SU-DHL-6 (cell line): Measurements from ENCODE around the gene RAD51B.

Source experiments
- H2AFZ ChIP-seq: fragments of 200-600 bp; sonication (generic); 2 replicates; pipeline ENCODE4 v1.6.1; 2014; ENCODE audit warnings: low read depth, mild to moderate bottlenecking, moderate library complexity, mixed read lengths, antibody characterized with exemption, low read length; ENCODE audit not compliant: severe bottlenecking
- H3F3A ChIP-seq: fragments of 200-600 bp; shearing (Covaris generic); 2 replicates; pipeline ENCODE4 v1.6.0; 2016; ENCODE audit warnings: antibody characterized with exemption, mild to moderate bottlenecking; ENCODE audit not compliant: insufficient read depth
- H3K27ac ChIP-seq: fragments of 200-600 bp; sonication (generic); 2 replicates; pipeline ENCODE4 v1.5.1; 2016; ENCODE audit warnings: low read depth, mild to moderate bottlenecking, low read length, moderate library complexity, mixed read lengths
- H3K27me3 ChIP-seq: fragments of 200-600 bp; sonication (generic), shearing (Covaris generic); 2 replicates; pipeline ENCODE4 v1.6.0; 2014; ENCODE audit warnings: mild to moderate bottlenecking, low read length
- H3K36me3 ChIP-seq: fragments of 200-600 bp; sonication (generic); 2 replicates; pipeline ENCODE4 v1.6.1; 2014; ENCODE audit warnings: mild to moderate bottlenecking, low read length, mixed read lengths
- H3K4me2 ChIP-seq: fragments of 300-600, 200-600 bp; shearing (Covaris generic), sonication (generic); 2 replicates; pipeline ENCODE4 v1.6.0; 2014; ENCODE audit warnings: low read length, low read depth, mild to moderate bottlenecking; ENCODE audit not compliant: poor library complexity, severe bottlenecking
- H3K4me3 ChIP-seq: fragments of 200-600 bp; sonication (generic); 2 replicates; pipeline ENCODE4 v1.5.1; 2014; ENCODE audit warnings: antibody characterized with exemption, low read length, mild to moderate bottlenecking, mixed read lengths; ENCODE audit not compliant: insufficient read depth, poor library complexity, severe bottlenecking
- H3K79me2 ChIP-seq: fragments of 200-600 bp; sonication (generic); 2 replicates; pipeline ENCODE4 v1.6.1; 2014; ENCODE audit warnings: mild to moderate bottlenecking, low read length, moderate library complexity; ENCODE audit not compliant: insufficient read depth
- H3K9ac ChIP-seq: fragments of 200-600 bp; sonication (generic); 2 replicates; pipeline ENCODE4 v1.7.0; 2014; ENCODE audit warnings: mild to moderate bottlenecking, low read length
- H3K9me2 ChIP-seq: fragments of 200-600 bp; sonication (generic); replicated peaks from 2 replicates; pipeline ENCODE4 v1.6.1; 2014; ENCODE audit warnings: low read length; ENCODE audit not compliant: insufficient read depth
- H3K9me3 ChIP-seq: fragments of 200-600 bp; sonication (generic); 2 replicates; pipeline ENCODE4 v1.6.1; 2014; ENCODE audit warnings: low read length, mixed read lengths; ENCODE audit not compliant: insufficient read depth
- H4K20me1 ChIP-seq: fragments of 200-600 bp; sonication (generic); 2 replicates; pipeline ENCODE4 v1.6.1; 2014; ENCODE audit warnings: low read depth, mild to moderate bottlenecking, antibody characterized with exemption, low read length, moderate library complexity, mixed read lengths
- EZH2phosphoT487 ChIP-seq: fragments of 200-600 bp; sonication (generic), shearing (Covaris generic); conservative IDR thresholded peaks from 2 replicates; pipeline ENCODE4 v1.6.1; 2018; ENCODE audit warnings: mild to moderate bottlenecking, antibody characterized with exemption, low read length, moderate library complexity, mixed read lengths
- TF ChIP-seq, protein P1 (sequence below): fragments of 200-600 bp; sonication (generic); IDR thresholded peaks from one replicate; pipeline ENCODE4 v1.5.1; 2017; ENCODE audit warnings: antibody characterized with exemption, mild to moderate bottlenecking, low read length, moderate library complexity; ENCODE audit not compliant: insufficient read depth, poor library complexity, severe bottlenecking

Gene RAD51B

DNA sequence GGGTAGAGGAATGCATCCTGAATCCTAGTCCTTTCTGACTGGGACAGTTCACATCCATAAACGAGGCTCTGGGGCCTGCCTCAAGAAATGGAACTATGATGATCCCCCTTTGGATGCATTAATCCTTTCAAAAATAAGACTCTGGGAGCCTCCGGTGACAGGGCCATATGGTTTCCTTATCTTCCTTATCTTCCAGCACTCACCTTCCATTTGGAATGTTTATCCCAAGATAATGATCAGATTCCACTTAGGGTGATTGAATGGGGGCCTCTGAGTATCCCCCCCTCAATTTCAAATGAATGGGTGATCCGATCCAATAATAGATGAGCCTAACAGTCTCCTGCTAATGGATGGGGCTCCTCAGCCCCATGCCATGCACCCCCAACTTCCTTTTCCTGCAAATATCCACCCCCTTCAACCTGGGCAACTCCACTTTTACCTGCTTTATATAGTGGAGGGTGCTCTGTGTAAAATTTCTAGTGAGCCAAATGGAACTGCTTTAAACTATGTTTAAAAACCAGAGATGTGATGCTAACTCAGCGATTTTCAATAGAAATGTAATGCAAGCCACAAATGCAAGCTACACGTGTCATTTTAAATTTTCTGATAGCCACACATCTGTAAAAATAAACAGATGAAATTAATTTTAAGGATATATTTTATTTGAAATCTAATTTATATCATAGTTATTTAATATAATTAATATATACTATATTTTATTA lies 815.5 kb downstream of the RAD51B start:
- Histone ChIP-seq H3K4me2 (no peak overlapping the region), H3K4me3 (no peak overlapping the region)

DNA sequence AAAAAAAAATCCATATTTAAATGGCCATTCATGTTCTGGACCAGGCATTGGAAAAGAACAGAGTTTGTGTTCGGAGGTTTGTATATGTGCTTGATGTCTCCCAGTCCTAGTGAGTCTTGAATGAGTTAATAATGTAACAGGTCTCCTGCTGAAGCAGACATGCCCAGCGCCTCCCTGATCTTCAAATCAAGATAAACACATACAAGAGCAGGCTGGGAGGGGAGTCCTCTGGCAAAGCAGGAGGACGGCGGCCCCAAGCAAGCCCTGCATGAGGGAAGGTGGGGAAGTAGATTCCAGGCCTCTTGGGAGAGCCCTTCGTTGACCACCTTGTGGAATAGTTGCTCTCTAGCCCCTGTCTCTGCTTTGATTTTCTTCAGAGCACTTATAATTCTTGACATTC lies 817.0 kb downstream of the RAD51B start:
- Histone ChIP-seq H3K36me3 (0 out of 2 replicates have a peak, but pooled peaks cover under 1% of the 10 kb centered on the region), H3K9me3 (peaks cover 3% of the 10 kb centered on the region; the same call in 1 of the 2 replicates), H3K4me2 (no peak overlapping the region), H3F3A (no peaks in the 10 kb centered on the region), H3K9ac (no peak overlapping the region), H3K27me3 (no peaks in the 10 kb centered on the region), H2AFZ (no peak overlapping the region), H4K20me1 (no peaks in the 10 kb centered on the region), H3K27ac (no peak overlapping the region), H3K4me3 (no peak overlapping the region), H3K79me2 (no peaks in the 10 kb centered on the region), H3K9me2 (no peaks in the 10 kb centered on the region)
- TF ChIP-seq, protein P1, sequence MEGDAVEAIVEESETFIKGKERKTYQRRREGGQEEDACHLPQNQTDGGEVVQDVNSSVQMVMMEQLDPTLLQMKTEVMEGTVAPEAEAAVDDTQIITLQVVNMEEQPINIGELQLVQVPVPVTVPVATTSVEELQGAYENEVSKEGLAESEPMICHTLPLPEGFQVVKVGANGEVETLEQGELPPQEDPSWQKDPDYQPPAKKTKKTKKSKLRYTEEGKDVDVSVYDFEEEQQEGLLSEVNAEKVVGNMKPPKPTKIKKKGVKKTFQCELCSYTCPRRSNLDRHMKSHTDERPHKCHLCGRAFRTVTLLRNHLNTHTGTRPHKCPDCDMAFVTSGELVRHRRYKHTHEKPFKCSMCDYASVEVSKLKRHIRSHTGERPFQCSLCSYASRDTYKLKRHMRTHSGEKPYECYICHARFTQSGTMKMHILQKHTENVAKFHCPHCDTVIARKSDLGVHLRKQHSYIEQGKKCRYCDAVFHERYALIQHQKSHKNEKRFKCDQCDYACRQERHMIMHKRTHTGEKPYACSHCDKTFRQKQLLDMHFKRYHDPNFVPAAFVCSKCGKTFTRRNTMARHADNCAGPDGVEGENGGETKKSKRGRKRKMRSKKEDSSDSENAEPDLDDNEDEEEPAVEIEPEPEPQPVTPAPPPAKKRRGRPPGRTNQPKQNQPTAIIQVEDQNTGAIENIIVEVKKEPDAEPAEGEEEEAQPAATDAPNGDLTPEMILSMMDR, result no peak
- no peak for TF ChIP-seq EZH2phosphoT487

More for the DNA sequence above, 815.5 kb downstream of the RAD51B start:
- H3K27me3 ChIP-seq, result no peaks in the 10 kb centered on the region
- no peaks in the 10 kb centered on the region for H3F3A ChIP-seq
- H3K79me2 ChIP-seq, result no peaks in the 10 kb centered on the region
- no peaks in the 10 kb centered on the region for H4K20me1 ChIP-seq
- H3K9me2 ChIP-seq, result no peaks in the 10 kb centered on the region
- H3K9ac ChIP-seq, result no peak overlapping the region
- no peak overlapping the region for H2AFZ ChIP-seq
- H3K27ac ChIP-seq, result no peak overlapping the region
- H3K9me3 ChIP-seq, result no peaks in the 10 kb centered on the region
- H3K36me3 ChIP-seq, result no peaks in the 10 kb centered on the region
- TF ChIP-seq, protein P1, result no peak
- TF ChIP-seq EZH2phosphoT487, result no peak

DNA sequence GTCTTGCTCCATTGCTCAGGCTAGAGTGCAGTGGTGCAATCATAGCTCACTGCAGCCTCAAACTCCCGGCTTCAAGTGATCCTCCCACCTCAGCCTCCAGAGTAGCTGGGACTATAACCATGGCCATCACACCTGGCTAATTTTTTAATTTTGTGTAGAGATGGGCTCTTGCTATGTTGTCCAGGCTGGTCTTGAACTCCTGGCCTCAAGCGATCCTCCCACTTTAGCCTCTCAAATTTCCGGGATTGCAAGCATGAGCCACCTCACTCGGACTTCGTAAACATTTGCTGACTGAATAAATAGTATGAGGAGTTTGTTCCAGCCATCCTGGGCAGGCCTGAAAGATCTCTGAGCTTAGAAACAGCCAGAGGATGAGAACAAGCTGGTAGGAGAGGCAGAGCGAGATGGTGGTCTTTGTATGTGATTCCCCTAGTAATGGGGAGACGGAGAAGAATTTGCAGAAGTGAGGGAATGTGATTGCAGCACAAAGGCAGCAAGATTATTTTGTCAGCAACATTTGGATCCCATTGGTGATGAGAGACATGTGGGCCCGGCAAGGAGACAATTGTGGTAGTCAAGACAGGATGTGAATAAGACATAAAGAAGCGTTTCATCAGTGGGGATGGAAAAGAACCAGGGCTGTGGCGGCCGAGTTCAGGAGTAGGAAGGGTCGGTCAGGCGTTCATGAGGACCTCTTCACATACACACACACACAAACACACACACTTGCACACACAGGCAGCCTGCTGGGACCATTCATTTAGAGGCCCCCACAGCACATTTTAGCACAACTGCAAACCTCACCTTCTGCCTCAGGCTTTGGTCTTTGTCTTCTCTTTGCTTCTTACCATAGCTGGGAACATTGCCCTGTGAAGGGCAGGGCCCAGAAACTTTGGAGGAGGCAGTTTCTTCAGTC lies 817.8 kb downstream of the RAD51B start:
- no peaks in the 10 kb centered on the region for H3K9me2 ChIP-seq
- H3K36me3 ChIP-seq, result 0 out of 2 replicates have a peak, but pooled peaks cover 3% of the 10 kb centered on the region
- H2AFZ ChIP-seq, result no peak overlapping the region
- H3K79me2 ChIP-seq, result no peaks in the 10 kb centered on the region
- no peak overlapping the region for H3K4me3 ChIP-seq
- no peak overlapping the region for H3K4me2 ChIP-seq
- H3K9ac ChIP-seq, result no peak overlapping the region
- no peaks in the 10 kb centered on the region for H3F3A ChIP-seq
- no peaks in the 10 kb centered on the region for H4K20me1 ChIP-seq
- H3K27me3 ChIP-seq, result no peaks in the 10 kb centered on the region
- no peak overlapping the region for H3K27ac ChIP-seq
- TF ChIP-seq EZH2phosphoT487, result no peak
- TF ChIP-seq, protein P1, result no peak
- peaks cover 8% of the 10 kb centered on the region; the same call in 1 of the 2 replicates for H3K9me3 ChIP-seq
